Stimulated activated CD4-positive, alpha-beta T cell treated with anti-CD3 and anti-CD28 coated beads, Interleukin-2, amount 100 ng/mL, for 4 hours (primary cell): Measurements from ENCODE around the gene NRDE2.

Experiments used
- DNase-seq: peaks from one replicate; pipeline ENCODE4 v3.0.0-alpha.2; 2020; ENCODE audit warnings: low read depth

NRDE2 gene, protein sequence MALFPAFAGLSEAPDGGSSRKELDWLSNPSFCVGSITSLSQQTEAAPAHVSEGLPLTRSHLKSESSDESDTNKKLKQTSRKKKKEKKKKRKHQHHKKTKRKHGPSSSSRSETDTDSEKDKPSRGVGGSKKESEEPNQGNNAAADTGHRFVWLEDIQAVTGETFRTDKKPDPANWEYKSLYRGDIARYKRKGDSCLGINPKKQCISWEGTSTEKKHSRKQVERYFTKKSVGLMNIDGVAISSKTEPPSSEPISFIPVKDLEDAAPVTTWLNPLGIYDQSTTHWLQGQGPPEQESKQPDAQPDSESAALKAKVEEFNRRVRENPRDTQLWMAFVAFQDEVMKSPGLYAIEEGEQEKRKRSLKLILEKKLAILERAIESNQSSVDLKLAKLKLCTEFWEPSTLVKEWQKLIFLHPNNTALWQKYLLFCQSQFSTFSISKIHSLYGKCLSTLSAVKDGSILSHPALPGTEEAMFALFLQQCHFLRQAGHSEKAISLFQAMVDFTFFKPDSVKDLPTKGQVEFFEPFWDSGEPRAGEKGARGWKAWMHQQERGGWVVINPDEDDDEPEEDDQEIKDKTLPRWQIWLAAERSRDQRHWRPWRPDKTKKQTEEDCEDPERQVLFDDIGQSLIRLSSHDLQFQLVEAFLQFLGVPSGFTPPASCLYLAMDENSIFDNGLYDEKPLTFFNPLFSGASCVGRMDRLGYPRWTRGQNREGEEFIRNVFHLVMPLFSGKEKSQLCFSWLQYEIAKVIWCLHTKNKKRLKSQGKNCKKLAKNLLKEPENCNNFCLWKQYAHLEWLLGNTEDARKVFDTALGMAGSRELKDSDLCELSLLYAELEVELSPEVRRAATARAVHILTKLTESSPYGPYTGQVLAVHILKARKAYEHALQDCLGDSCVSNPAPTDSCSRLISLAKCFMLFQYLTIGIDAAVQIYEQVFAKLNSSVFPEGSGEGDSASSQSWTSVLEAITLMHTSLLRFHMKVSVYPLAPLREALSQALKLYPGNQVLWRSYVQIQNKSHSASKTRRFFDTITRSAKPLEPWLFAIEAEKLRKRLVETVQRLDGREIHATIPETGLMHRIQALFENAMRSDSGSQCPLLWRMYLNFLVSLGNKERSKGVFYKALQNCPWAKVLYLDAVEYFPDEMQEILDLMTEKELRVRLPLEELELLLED

DNA sequence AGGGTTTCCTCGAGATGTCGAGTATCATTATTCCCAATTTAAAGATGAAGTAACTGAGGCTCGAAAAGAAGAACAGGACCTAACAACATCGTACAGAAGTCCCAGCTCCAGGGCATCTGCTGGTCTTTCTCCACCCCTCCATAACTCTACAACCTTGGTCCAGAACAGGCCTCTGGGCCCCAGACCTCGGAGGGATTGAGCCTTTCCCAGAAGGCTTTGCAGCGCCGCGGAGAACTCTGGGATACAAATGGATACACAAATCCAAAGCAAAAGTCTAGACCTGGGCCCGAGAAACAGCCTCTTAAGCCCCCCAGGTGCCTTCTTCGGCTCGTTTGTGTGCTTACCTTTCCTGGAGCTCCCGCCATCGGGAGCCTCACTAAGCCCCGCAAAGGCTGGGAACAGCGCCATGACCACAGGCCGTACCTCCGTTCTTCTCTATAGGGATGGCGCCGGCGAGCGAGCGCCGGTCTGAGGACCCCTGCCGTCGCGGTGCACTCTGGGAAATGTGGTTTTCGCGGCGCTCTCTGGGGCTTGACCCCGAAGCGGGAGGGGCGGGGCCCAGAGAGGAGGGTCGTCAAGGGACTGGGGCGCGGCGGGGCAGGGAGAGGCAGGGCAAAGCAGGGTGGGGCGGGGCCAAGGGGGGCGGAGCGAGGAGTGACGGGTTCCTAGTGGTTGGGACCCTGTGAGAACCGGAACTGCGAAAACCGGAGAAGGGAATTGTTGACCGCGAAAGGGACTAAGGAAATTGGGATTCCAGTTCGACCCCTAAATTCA, at the start of gene NRDE2:
Gene NRDE2 (minus strand): TSS at position 445 of the 774 bp plus-strand sequence. CDS start 37 bp downstream, at position 408.
- DNase-seq, result peak; percentile 95

DNA sequence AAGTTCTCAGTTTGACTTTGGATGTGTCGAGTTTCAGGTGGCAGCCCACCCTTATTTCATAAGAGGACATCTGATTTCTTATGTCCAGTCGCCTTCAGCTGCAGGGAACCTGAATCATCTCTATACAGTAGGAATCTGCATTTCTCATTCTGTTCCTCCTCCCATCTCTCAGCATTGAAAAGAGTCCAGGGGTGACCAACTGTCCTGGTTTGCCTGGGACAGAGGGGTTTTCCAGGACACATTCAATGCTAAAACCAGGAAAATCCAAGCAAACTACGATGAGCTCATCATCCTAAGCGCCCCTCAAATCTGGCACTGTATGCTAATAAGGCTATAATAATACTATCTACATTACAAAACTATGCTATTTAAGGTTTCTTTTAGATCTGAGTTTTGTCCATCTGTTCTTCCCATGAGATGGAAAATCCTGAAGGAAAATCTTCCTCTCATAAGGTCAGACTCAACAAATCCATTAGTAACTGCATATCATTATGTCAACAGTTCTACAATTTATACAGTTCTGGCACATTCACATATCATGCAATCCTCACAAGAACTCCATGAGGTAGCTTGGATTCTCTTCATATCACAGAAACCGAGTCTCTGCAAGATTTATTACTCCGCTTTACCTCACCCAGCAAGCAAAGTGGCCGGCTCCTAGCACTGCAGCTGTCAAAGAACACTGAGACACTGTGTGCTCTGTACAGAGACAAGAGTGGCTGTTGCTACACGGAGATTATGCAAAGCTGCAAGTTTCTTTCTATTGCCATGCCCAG, 49.5 kb upstream of the NRDE2 start:
- no peak for DNase-seq

DNA sequence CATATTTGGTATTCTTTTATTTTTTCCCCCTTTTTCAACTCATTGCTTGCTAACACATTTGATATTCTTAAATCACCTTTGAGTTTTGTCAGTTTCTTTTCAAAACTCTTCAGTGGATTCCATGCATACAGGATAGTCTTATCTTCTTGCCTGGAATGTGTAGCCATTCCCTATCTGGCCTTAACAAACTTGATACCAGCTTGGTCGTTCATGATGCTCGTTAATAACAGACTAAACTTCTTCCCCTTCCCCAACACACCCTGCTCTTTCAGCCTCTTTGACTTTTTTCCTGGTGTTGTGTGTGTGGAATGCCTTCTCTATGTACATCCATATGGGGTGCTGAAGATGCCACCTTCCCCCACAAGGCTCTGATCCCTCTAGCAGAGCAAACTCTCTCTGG, 47.4 kb upstream of the NRDE2 start:
- DNase-seq, result no peak

- DNase-seq, result no peak
These were observed 46.5 kb upstream of the NRDE2 start for GRCh38 chr14:90378249-90378648.

- no peak for DNase-seq
These were observed 44.2 kb upstream of the NRDE2 start for GRCh38 chr14:90375934-90376333.

GRCh38 chr14:90374813-90375212, 43.1 kb upstream of the NRDE2 start:
- no peak for DNase-seq

DNA sequence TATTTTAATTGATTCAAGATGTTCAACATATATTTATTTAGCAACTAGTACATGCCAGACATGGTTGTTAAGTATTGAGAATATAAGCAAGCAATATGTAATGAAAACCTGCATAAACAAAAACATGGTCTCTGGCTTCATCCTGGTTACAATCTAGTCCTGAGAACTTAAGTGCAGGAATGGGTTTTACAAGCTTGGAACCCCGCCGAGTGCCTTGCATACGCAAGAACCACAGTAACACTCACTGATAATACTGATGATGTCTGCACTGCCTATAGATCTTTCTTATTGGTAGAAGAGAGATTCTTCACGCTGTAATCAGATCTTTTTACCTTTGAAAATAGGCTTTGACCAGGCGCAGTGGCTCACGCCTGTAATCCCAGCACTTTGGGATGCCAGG, 42.1 kb upstream of the NRDE2 start:
- no peak for DNase-seq

GRCh38 chr14:90368946-90369721, 37.4 kb upstream of the NRDE2 start:
- no peak for DNase-seq

GRCh38 chr14:90362558-90362896, 30.8 kb upstream of the NRDE2 start:
- DNase-seq, result no peak

DNA sequence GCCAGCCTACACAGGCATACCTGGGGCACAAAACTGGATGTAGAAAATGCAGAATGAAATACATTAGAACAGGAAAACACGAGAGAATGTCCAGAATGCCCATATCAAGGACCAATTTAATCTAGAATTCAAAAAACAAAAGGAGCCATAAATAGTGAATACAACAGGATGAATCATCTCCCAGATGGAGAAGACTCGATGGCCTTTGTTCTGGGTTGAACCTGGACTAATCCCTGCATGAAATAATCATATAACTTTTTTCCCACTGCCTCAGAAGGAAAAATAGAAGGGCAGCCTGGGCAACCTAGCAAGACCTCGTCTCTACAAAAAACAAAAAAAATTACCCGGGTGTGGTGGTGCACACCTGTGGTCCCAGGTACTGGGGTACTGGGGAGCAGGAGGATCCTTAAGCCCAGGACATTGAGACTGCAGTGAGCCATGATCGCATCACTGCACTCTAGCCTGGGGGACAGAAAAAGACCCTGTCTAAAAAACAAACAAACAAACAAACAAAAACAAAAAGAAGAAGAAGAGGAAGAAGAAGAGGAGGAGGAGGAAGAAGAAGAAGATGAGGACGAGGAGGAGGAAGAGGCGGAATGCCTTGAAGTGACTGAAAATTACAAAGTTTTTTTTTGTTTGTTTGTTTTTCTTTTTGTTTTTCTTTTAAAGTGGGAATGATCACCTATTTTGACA, 30.3 kb upstream of the NRDE2 start:
- DNase-seq, result no peak

DNA sequence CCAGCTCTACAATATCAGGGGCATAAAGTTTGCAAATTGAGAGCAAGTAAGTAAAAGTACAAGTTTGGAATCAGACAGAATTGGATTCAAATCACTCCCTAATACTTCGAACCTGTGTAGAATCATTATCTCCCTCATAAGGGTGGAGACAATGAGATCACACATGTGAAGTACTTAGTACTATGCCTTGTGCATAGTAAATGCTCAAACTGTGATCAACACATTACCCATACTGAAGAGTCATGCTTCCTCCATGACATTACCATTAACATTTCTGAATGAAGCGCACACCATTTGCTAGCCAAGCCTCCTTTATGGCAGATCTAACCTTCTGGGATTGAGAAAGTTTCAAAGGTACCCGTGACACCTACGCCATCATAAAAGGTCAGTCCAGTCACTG, 26.6 kb upstream of the NRDE2 start:
- no peak for DNase-seq

DNA sequence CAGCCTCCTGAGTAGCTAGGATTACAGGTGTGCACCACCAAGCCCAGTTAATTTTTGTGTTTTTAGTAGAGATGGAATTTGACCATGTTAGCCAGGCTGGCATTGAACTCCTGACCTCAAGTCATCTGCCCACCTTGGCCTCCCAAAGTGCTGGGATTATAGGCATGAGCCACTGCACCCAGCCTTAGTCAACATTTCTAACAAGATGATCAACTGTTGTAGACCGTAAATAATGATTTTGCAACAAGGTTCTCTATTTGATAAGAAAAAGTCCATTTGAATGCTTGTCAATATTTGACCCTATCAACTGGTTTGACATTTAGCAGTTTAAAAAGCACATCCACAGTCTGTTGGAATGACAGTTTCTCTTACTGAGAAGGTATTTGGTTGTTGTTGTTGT, 25.2 kb upstream of the NRDE2 start:
- DNase-seq, result no peak

- DNase-seq, result no peak
These were observed 24.1 kb upstream of the NRDE2 start for GRCh38 chr14:90355540-90356518.

DNA sequence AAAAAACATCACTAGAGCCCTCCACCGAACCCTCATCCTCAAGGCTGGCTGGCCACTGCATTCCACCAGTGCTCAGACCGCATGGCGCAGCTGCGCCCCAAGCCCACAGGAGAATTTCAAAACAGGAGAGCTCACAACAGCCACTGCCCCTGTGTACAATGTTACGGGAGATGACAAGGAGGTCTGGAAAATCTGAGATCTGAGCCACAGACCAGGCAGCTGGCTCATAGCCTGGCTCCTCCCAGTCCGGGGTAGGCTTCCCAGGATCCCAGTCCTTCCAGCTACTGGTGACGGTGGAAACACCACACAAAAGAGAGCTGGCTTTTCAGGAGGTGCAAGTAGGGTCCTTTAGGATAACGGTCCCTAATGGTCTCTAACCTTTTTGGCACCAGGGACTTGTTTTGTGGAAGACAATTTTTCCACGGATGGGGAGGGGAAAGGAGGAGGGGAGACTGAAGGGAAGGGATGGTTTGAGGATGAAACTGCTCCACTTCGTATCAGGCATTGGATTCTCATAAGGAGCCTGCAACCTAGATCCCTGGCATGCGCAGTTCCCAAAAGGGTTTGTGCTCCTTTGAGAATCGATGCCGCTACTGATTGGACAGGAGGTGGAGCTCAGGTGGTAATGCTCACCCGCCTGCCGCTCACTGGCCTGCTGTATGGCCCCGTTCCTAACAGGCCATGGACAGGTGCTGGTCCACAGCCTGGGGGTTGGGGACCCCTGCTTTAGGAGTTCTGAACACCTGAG, 23.0 kb upstream of the NRDE2 start:
- DNase-seq, result no peak

GRCh38 chr14:90349739-90350138, 18.0 kb upstream of the NRDE2 start:
- no peak for DNase-seq

GRCh38 chr14:90348270-90348669, 16.5 kb upstream of the NRDE2 start:
- no peak for DNase-seq

DNA sequence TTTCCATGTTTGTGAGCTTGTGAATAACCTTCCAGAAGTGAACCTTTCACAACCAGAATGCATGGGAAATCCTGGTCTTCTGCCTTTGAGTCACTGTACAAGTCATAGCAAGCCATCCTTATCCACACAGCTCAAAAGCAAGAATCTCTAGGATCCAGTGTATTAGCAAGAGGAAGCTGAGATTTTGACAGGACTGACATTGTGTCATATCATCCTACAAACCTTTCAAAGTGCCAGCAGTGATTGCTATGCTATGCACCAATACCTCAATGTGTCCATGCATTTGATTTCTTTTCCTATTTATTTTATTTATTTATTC, 13.5 kb upstream of the NRDE2 start:
- no peak for DNase-seq
